Endothelial cell of umbilical vein (primary cell): ENCODE data around the gene EPHX1.
A peak's percentile ranks its signal among the peaks of the same experiment; 100 is the strongest.

Source experiments
- CTCF ChIP-seq, 2 donors: IDR thresholded peaks; 1 replicate in 1 of 2; 2 replicates in 1 of 2; pipeline ENCODE4 v1.5.1; 2011; ENCODE audit warnings: low read length in 2 of 2, mild to moderate bottlenecking in 2 of 2, moderate library complexity in 2 of 2, control low read depth in 1 of 2, inconsistent platforms in 1 of 2, low read depth in 1 of 2; ENCODE audit not compliant: insufficient read depth in 1 of 2; ENCODE audit errors: extremely low read depth in 1 of 2
- POLR2A ChIP-seq: IDR thresholded peaks from 2 replicates; pipeline ENCODE4 v1.6.1; 2012; ENCODE audit warnings: low read depth, mild to moderate bottlenecking, control low read depth, low read length

DNA sequence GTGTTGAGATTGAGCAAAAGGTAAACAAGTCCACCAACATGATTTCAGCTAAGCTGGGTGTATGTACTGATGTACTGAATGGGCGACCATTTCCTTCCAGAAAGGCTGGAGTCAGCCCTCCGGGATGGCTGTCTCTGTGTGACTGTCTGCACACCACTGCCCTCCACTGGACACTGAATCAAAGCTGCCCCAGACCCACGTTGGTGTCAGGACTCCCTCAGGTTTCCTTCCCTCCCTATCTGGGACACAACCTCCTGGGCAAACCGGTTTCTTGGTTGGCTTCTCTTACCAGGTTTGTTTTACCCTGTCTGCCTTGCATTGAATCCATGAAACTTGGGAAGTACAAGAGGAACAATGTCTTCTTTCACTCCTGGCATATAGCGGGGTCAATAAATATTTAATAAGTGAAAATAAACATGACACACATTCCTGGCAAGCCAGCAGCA is 37.6 kb upstream of the EPHX1 start:
- TF ChIP-seq CTCF (IDR thresholded peaks at IDR 0.05; ENCODE audit: extremely low read depth in 1 of 2, insufficient read depth in 1 of 2, low read depth in 1 of 2, low read length in 2 of 2): peak; percentile 88 to 90
- TF ChIP-seq POLR2A: no peak
